GM12878 (cell line): Measurements from ENCODE around the gene NAB1.

Experiments used
- CTCF ChIP-seq, 3 experiments: IDR thresholded peaks in 2 of 3; conservative IDR thresholded peaks in 1 of 3; 2 replicates each; pipeline ENCODE4 v1.5.1; 2011; ENCODE audit warnings: low read depth in 3 of 3, low read length in 3 of 3, mild to moderate bottlenecking in 3 of 3, control low read depth in 2 of 3, moderate library complexity in 2 of 3, inconsistent platforms in 1 of 3, mixed read lengths in 1 of 3; ENCODE audit not compliant: control insufficient read depth in 2 of 3, insufficient read depth in 1 of 3; ENCODE audit errors: extremely low read depth in 1 of 3
- EGR1 ChIP-seq, 2 experiments: IDR thresholded peaks; 1 replicate in 1 of 2; 2 replicates in 1 of 2; pipeline ENCODE4 v1.6.1; 2011 to 2012; ENCODE audit warnings: low read depth in 2 of 2, low read length in 2 of 2, borderline replicate concordance in 1 of 2, mild to moderate bottlenecking in 1 of 2, moderate library complexity in 1 of 2
- EZH2 ChIP-seq: IDR thresholded peaks from 2 replicates; pipeline ENCODE4 v1.6.1; 2012; ENCODE audit warnings: low read depth, mild to moderate bottlenecking, control low read depth, inconsistent platforms, low read length, borderline replicate concordance; ENCODE audit not compliant: control insufficient read depth
- FOXM1 ChIP-seq: IDR thresholded peaks from 2 replicates; pipeline ENCODE4 v1.6.1; 2012; ENCODE audit warnings: low read depth, mild to moderate bottlenecking, inconsistent platforms, low read length, moderate library complexity
- HDAC6 ChIP-seq: fragments of 200-600 bp; sonication (generic); IDR thresholded peaks from one replicate; pipeline ENCODE4 v1.8.0; 2017; ENCODE audit warnings: antibody characterized with exemption; ENCODE audit not compliant: unreplicated experiment
- KAT2A ChIP-seq: conservative IDR thresholded peaks from 2 replicates; pipeline ENCODE4 v1.6.1; 2011; ENCODE audit warnings: low read depth, low read length; ENCODE audit not compliant: control insufficient read depth
- MTA3 ChIP-seq: IDR thresholded peaks from 2 replicates; pipeline ENCODE4 v1.6.1; 2012; ENCODE audit warnings: low read length, inconsistent platforms, borderline replicate concordance
- POLR2A ChIP-seq: IDR thresholded peaks from 2 replicates; pipeline ENCODE4 v1.6.1; 2011; ENCODE audit warnings: low read depth, mild to moderate bottlenecking, low read length
- POLR2AphosphoS5 ChIP-seq: IDR thresholded peaks from 2 replicates; pipeline ENCODE4 v1.6.1; 2011; ENCODE audit warnings: mild to moderate bottlenecking, low read length, inconsistent platforms
- REST ChIP-seq: IDR thresholded peaks from 2 replicates; pipeline ENCODE4 v1.6.1; 2012; ENCODE audit warnings: mild to moderate bottlenecking, low read depth, low read length
- TCF12 ChIP-seq: IDR thresholded peaks from 2 replicates; pipeline ENCODE4 v1.6.1; 2011; ENCODE audit warnings: low read depth, mild to moderate bottlenecking, low read length
- USF2 ChIP-seq: IDR thresholded peaks from 2 replicates; pipeline ENCODE4 v1.6.1; 2011; ENCODE audit warnings: low read depth, low read length, improper control_type of control experiment, borderline replicate concordance
- ZBTB33 ChIP-seq: fragments of 450-650 bp; IDR thresholded peaks from 2 replicates; pipeline ENCODE4 v1.6.1; 2017; ENCODE audit warnings: mild to moderate bottlenecking

- TF ChIP-seq POLR2A (no peak), ZBTB33 (no peak), TCF12 (no peak), CTCF (IDR thresholded peaks at IDR 0.05 in 2 of 3, conservative IDR thresholded peaks at IDR 0.05 in 1 of 3; ENCODE audit: control insufficient read depth in 2 of 3, extremely low read depth in 1 of 3, insufficient read depth in 1 of 3, low read depth in 3 of 3, low read length in 3 of 3) (no peak), EGR1 (IDR thresholded peaks at IDR 0.05; ENCODE audit: borderline replicate concordance in 1 of 2, low read depth in 2 of 2, low read length in 2 of 2) (no peak), POLR2AphosphoS5 (no peak), USF2 (no peak), MTA3 (no peak), KAT2A (no peak), REST (no peak), HDAC6 (no peak), FOXM1 (no peak), EZH2 (no peak)
These were observed 36.0 kb downstream of the NAB1 start for GRCh38 chr2:190684931-190685330.
